Loucy (cell line): ENCODE results near the gene RGL4.

Source experiments
- EZH2phosphoT487 ChIP-seq: fragments of 200-600 bp; IDR thresholded peaks from 2 replicates; pipeline ENCODE4 v1.6.1; 2018; ENCODE audit warnings: antibody characterized with exemption, mild to moderate bottlenecking, moderate library complexity, borderline replicate concordance
- TF ChIP-seq, protein P1 (sequence below): fragments of 200-600 bp; sonication (generic); conservative IDR thresholded peaks from 2 replicates; pipeline ENCODE4 v1.5.1; 2014; ENCODE audit warnings: mild to moderate bottlenecking, antibody characterized with exemption, low read length

DNA sequence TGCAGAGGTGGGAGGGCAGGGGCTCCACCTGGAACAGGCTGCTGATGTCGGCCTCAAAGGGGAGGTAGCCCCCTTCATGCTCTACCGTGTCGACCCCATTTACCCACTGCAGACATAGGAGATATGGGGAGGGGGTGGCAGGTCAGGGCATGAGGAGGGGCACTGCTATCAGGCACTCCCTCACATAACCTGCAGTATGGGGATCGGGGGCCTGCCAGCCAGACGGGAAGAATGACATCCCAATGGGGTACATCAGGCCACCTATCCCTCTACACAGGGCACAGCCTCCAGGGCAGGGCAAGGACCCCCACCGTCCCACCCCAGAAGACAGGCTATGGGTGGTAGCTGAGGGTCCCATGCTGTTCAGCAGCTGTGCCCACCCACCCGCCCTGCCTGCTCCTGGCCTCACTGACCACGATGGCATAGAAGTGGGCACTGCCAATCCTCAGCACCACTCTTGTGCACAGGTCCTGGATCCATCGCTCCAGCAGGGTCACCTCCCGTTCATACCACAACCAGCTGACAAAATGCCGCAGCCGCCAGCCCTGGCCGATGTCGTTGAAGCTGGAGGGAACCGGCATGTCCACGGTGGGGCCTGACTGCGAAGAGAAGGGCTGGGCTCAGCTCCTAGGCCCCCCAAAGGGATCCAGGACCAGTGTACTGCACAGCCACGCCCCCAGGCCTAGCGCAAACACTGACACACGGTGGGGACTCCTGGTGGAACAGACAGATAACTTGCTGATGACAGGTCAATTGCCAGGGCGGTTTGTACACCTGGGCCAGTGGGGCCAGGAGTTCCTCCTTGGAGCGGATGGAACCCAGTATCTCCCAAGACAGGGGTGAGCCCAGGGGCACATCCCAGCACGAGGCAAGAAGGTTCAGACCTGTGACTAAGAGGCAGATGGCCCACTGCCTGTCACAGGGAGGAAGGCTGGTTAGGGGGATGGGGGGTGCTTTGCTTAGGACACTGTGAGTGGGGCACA is 24.1 kb downstream of the RGL4 start:
- TF ChIP-seq, protein P1, sequence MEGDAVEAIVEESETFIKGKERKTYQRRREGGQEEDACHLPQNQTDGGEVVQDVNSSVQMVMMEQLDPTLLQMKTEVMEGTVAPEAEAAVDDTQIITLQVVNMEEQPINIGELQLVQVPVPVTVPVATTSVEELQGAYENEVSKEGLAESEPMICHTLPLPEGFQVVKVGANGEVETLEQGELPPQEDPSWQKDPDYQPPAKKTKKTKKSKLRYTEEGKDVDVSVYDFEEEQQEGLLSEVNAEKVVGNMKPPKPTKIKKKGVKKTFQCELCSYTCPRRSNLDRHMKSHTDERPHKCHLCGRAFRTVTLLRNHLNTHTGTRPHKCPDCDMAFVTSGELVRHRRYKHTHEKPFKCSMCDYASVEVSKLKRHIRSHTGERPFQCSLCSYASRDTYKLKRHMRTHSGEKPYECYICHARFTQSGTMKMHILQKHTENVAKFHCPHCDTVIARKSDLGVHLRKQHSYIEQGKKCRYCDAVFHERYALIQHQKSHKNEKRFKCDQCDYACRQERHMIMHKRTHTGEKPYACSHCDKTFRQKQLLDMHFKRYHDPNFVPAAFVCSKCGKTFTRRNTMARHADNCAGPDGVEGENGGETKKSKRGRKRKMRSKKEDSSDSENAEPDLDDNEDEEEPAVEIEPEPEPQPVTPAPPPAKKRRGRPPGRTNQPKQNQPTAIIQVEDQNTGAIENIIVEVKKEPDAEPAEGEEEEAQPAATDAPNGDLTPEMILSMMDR = peak; percentile 24; the same call in 1 of the 2 replicates
- no peak for TF ChIP-seq EZH2phosphoT487
